HG03108 (cell line): ENCODE results near the gene AIPL1.

ENCODE experiments used
- ATAC-seq: cut with Tn5 transposase; IDR thresholded peaks from one replicate; pipeline ENCODE4 v1.9.1; 2021; ENCODE audit warnings: moderate library complexity; ENCODE audit not compliant: unreplicated experiment

The AIPL1 gene

GRCh38 chr17:6468051-6468790 is 33.3 kb upstream of the AIPL1 start:
- ATAC-seq, result no peak

GRCh38 chr17:6467567-6467966 is 32.6 kb upstream of the AIPL1 start:
- ATAC-seq, result no peak

GRCh38 chr17:6465206-6466003 is 30.5 kb upstream of the AIPL1 start:
- ATAC-seq, result no peak

GRCh38 chr17:6464446-6465041 is 29.6 kb upstream of the AIPL1 start:
- no peak for ATAC-seq

- no peak for ATAC-seq
Measured at GRCh38 chr17:6463616-6464445, 28.9 kb upstream of the AIPL1 start.

GRCh38 chr17:6462692-6463091 is 27.8 kb upstream of the AIPL1 start:
- ATAC-seq, result no peak

GRCh38 chr17:6461792-6462524 is 27.0 kb upstream of the AIPL1 start:
- ATAC-seq, result no peak

GRCh38 chr17:6461246-6461645 is 26.3 kb upstream of the AIPL1 start:
- ATAC-seq, result no peak

- ATAC-seq, result no peak
Measured at GRCh38 chr17:6460531-6461161, 25.7 kb upstream of the AIPL1 start.

GRCh38 chr17:6458460-6458950 is 23.6 kb upstream of the AIPL1 start:
- no peak for ATAC-seq

GRCh38 chr17:6457688-6458459 is 23.0 kb upstream of the AIPL1 start:
- ATAC-seq, result no peak

- no peak for ATAC-seq
Measured at GRCh38 chr17:6456914-6457687, 22.2 kb upstream of the AIPL1 start.

- no peak for ATAC-seq
Measured at GRCh38 chr17:6456321-6456720, 21.4 kb upstream of the AIPL1 start.

- peak; percentile 40 for ATAC-seq
Measured at GRCh38 chr17:6455321-6455705, 20.4 kb upstream of the AIPL1 start.

- ATAC-seq, result no peak
Measured at GRCh38 chr17:6454495-6455320, 19.8 kb upstream of the AIPL1 start.

GRCh38 chr17:6453279-6454024 is 18.5 kb upstream of the AIPL1 start:
- ATAC-seq, result no peak
